HG02981 (cell line): ENCODE results near the gene RNASEH2A.

Source experiments
- ATAC-seq: cut with Tn5 transposase; IDR thresholded peaks from one replicate; pipeline ENCODE4 v1.9.1; 2021; ENCODE audit warnings: mild to moderate bottlenecking, moderate library complexity; ENCODE audit not compliant: unreplicated experiment

The RNASEH2A gene

GRCh38 chr19:12858041-12858928 lies 51.9 kb downstream of the RNASEH2A start:
- no peak for ATAC-seq

GRCh38 chr19:12859546-12859945 lies 53.2 kb downstream of the RNASEH2A start:
- ATAC-seq, result no peak
